ENCODE data around the gene FIGLA.

The FIGLA gene

DNA sequence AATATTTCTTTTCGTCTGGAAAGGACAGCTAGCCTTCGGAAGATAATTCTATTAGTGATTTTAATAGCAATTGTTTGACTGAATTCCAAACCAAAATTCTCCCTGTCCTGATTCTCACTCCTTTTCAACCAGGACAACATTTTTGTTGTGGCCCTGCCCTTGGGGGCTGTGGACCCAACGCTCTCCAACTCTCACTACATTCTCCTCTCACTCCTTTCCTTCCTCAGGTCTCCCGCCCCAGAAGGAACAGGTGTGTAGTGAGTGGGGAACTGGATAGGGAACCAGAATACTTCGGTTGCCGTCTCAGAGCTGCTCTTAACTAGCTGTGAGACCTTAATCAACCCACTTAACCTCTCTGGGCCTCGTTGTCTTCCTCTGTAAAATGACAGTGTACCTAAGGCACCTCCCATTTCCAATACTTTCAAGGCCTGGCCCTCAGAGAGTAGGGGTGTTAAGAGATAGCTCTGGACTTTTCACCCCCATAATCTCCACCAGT lies 21.8 kb downstream of the FIGLA start:
- Mint-ChIP-seq H3K4me3 (peak overlapping the region; percentile 72), H3K36me3 (peaks cover 4% of the 10 kb centered on the region), H3K27ac (peak overlapping the region; percentile 65), H3K9me3 (peaks cover 4% of the 10 kb centered on the region), H3K27me3 (peaks cover 18% of the 10 kb centered on the region), H3K4me1 (peaks cover 23% of the 10 kb centered on the region)
- no peak for ATAC-seq

DNA sequence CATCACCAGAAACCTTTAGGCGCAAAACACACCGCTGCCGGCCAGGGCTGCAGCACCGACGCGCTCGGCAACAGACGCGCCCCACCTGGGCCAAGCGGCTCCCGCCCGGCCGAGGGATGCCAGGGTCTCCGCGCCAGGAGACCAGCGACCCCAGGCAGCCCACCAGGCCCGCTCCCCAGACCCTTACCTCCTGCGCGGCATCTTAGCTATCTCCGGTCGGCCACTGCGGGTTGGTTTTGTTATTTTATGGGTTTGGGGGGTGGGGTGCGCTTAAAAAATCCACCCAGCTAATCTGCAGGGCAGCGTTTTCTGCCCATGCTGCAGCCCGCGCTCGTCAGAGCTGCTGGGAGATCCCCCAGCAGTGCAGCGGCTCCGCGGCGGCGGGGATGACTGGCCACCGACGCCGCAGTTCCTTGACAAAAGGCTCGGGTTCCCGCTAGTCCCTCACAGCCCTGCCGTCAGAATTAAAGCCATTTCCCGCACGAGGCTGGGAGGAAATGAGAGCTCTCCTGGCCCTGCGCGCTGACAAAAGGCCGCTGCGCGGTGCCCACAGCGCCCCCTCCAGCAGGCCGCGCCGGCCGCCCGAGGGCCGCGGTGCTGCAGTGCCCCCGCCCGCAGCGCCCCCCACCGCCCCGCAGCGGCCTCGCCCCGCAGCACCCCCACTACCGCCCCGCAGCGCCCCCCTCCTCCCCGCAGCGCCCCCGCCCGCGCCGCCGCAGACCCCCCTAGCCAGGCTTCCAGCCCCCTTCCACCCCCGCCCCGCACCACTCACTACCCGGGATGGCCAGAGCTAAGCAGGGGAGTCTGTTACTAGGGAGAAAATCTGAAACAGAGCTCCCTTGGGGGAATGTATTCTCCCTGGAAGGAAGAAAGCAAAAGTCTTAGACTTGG lies 22.5 kb downstream of the FIGLA start, which contains the start of gene ADD2:
TSS of gene ADD2 (minus strand) at position 502 of the 891 bp plus-strand sequence. CDS start 61,792 bp downstream, outside the sequence.
- peak; percentile 81 for ATAC-seq
- Mint-ChIP-seq H3K27ac (peak within 1 kb of the TSS; percentile 88), H3K36me3 (no peaks in the 10 kb centered on the region), H3K4me1 (peaks cover 19% of the 10 kb centered on the region), H3K4me3 (peak within 1 kb of the TSS; percentile 95), H3K9me3 (no peaks in the 10 kb centered on the region), H3K27me3 (peaks cover 13% of the 10 kb centered on the region)

DNA sequence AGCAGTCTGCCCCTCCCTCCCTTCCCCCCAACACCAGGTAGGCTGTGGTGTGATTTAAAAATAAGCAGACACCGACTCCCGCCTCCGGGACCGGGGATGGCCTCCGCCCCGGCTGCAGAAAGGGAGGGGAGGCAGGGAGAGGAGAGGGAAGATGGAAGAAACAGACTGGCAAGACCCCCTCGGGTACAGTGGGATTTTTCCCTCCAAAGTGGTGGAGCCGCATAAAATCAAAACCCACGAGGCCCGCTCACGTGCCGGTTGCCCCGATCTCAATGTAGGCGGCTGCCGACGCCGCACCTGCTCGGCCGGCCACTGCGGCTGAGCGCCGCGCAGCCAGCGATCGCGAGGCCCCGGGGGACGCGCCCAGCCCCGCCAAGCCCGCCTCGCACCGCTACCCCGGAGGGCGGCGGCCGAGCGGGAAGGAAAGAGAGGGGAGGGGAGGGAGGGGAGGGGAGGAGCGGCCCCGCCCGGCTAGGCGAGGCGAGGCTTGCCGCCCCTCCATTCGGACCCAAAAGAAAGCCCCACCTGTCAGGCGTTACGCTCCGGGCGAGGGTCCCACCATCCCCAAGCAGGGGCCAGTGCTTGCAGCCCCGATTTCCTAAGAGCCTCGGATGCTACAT lies 23.3 kb downstream of the FIGLA start:
- Mint-ChIP-seq H3K27ac (peak overlapping the region; percentile 88), H3K27me3 (peaks cover 13% of the 10 kb centered on the region), H3K4me3 (peak overlapping the region; percentile 95), H3K4me1 (peaks cover 19% of the 10 kb centered on the region), H3K9me3 (no peaks in the 10 kb centered on the region), H3K36me3 (no peaks in the 10 kb centered on the region)
- ATAC-seq, result peak; percentile 79

DNA sequence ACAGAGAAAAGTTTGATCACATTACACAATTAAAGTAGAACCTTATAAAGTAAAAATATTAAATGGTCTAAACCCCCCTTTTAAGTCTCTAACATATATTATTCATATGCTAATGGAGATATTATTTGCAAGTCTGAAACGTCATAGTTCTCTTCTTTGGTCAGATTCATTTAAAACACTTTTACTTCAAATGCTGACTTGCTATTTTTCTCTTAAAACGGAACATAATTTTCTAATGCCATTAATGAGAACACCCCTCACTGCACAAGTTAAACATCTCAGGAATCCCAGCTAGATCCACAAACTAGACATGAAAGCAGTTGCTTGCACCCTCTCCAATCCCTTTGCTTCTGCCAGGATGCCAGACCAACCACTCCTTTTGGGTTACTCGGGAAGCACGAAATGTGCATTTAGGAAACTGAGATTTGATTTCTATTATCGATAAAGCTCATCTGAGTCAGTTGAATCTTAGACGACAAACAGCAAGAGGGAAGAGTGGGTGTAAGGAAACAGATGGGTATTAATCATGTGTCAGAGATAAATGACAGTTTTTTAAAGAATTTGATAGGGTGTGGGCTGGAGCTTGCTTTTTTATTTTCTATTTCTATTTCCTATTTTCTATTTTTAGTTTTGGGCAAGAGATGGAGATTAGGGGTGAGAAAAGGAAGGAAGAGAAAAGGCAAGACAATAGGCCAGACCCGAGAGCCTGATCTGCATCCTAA lies 23.9 kb downstream of the FIGLA start:
- no peaks in the 10 kb centered on the region for H3K36me3 Mint-ChIP-seq
- H3K4me1 Mint-ChIP-seq, result peaks cover 19% of the 10 kb centered on the region
- H3K27me3 Mint-ChIP-seq, result peaks cover 13% of the 10 kb centered on the region
- ATAC-seq, result no peak
- no peaks in the 10 kb centered on the region for H3K9me3 Mint-ChIP-seq
- peak overlapping the region; percentile 88 for H3K27ac Mint-ChIP-seq
- peak overlapping the region; percentile 87 for H3K4me3 Mint-ChIP-seq

DNA sequence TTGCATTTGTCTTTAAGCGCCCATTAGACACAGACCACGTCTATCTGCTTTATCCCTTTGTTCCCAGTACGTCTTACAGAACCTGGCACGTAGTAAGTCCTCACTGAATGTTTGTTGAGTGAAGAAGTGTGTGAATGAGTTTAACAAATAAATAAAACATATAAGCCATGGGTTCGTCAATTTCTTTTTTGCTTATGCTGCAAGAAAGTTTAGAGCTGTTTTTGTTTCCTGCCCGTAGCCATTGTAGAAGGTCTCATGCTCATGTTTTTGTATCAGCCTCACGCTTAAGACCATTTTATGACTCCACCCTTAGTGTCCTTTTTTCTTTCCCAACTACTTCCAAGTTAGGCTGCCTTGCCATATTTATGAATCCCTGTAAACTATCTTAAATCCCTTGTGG lies 24.9 kb downstream of the FIGLA start:
- peaks cover 19% of the 10 kb centered on the region for H3K4me1 Mint-ChIP-seq
- H3K9me3 Mint-ChIP-seq, result no peaks in the 10 kb centered on the region
- peaks cover 13% of the 10 kb centered on the region for H3K27me3 Mint-ChIP-seq
- no peak for ATAC-seq
- H3K4me3 Mint-ChIP-seq, result no peak overlapping the region
- H3K27ac Mint-ChIP-seq, result no peak overlapping the region
- H3K36me3 Mint-ChIP-seq, result no peaks in the 10 kb centered on the region

DNA sequence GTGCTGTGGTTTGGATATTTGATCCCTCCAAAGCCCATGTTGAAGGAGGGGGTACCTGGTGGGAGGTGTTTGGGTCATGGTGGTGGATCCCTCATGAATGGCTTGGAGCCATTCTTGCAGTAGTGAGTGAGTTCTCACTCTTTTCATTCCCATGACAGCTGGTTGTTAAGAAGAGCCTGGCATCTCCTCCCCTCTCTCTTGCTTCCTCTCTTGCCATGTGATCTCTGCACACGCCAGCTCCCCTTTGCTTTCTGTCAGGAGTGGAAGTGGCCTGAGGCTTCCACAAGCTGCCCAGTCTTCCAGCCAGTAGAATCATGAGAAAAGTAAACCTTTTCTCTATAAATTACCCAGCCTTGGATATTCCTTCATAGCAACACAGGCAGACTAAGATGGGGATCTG lies 31.0 kb downstream of the FIGLA start:
- Mint-ChIP-seq H3K27ac (no peak overlapping the region), H3K36me3 (peaks cover 5% of the 10 kb centered on the region), H3K4me3 (no peak overlapping the region), H3K27me3 (no peaks in the 10 kb centered on the region), H3K9me3 (no peaks in the 10 kb centered on the region), H3K4me1 (no peaks in the 10 kb centered on the region)
- ATAC-seq, result no peak

DNA sequence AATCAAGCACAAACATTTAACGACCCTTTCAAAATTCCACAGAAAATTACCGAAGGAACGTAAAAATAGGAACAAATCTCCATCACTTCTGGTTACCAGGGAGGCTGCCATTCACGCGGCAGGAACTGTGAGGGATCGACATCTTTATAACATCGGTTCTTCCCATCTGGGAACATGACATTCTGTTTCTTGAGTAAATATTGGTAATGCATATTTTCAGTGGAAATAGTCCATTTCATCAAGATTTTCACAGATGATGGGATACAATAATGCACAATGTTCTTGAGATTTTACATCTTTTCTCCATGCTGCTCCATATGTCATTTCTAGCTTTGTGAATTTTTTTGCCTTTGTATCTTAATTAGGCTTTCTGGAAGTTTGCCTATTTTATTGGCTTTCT lies 32.5 kb downstream of the FIGLA start:
- Mint-ChIP-seq H3K4me1 (no peaks in the 10 kb centered on the region), H3K36me3 (peaks cover 5% of the 10 kb centered on the region), H3K27ac (no peak overlapping the region), H3K4me3 (no peak overlapping the region), H3K27me3 (no peaks in the 10 kb centered on the region), H3K9me3 (no peaks in the 10 kb centered on the region)
- no peak for ATAC-seq

DNA sequence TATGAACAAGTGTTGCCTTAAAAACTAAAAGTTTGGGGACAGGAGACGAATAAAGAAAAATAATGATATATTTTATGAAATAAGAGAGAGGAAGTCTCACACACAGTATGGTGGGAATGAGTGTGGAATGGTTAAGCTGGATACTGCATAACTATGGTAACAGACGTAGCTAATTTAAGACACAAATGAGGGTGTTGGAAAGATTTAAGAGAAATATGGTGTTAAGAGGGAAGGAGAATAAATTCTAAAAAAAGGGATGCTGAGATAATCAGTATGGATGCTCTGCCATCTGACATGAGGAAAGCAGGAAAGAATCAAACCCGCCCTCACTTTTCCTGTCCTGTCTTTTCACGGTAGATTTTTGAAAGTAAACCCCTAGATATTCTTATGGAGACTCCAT lies 33.1 kb downstream of the FIGLA start:
- no peaks in the 10 kb centered on the region for H3K4me1 Mint-ChIP-seq

DNA sequence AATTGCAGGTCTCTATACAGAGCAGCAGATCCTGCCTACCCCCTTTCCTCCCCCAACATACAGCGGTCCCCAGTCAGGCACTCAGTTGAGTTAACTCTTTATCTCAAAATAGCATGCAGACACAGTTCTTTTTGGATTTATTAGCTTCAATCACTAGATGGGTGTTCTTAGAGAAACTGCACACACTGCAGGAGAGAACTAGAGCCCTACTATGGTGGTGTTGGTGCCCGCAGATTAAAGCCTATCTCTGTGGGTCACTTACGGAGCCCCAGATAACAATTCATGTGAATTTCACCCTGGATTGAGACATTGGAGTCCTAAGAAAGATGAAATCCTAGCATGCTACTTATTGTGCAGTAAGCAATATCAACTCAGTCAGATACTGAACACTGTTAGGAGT lies 34.3 kb downstream of the FIGLA start:
- H3K36me3 Mint-ChIP-seq, result peaks cover 5% of the 10 kb centered on the region
- ATAC-seq, result no peak
- H3K27ac Mint-ChIP-seq, result no peak overlapping the region
- H3K27me3 Mint-ChIP-seq, result no peaks in the 10 kb centered on the region
- H3K9me3 Mint-ChIP-seq, result no peaks in the 10 kb centered on the region
- H3K4me1 Mint-ChIP-seq, result no peaks in the 10 kb centered on the region
- H3K4me3 Mint-ChIP-seq, result no peak overlapping the region

More for the DNA sequence above, 33.1 kb downstream of the FIGLA start:
- no peak for ATAC-seq
- H3K4me3 Mint-ChIP-seq, result no peak overlapping the region
- peaks cover 5% of the 10 kb centered on the region for H3K36me3 Mint-ChIP-seq
- H3K27ac Mint-ChIP-seq, result no peak overlapping the region
- H3K27me3 Mint-ChIP-seq, result no peaks in the 10 kb centered on the region
- no peaks in the 10 kb centered on the region for H3K9me3 Mint-ChIP-seq

DNA sequence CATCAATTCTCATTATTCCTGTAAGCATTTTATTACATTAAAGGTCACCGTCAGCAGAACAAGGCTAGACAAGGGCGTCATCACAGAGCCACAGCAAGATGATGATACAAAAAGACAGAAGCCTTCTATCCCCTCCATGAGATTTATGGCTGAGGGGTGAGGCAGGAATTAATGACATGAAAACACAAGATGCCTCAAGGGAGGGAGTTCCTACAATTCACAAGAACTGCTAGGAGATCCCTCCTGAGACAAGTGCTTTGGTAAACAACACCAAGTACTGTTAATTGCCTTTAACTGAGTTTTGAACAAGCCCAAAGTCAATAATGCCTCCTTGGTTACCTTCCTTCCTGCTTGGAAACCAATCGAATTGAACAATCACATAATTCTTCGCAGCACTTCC lies 36.5 kb downstream of the FIGLA start:
- no peak for ATAC-seq
- Mint-ChIP-seq H3K36me3 (peaks cover 5% of the 10 kb centered on the region), H3K9me3 (no peaks in the 10 kb centered on the region), H3K27ac (no peak overlapping the region), H3K4me1 (peaks cover 8% of the 10 kb centered on the region), H3K4me3 (no peak overlapping the region), H3K27me3 (no peaks in the 10 kb centered on the region)

DNA sequence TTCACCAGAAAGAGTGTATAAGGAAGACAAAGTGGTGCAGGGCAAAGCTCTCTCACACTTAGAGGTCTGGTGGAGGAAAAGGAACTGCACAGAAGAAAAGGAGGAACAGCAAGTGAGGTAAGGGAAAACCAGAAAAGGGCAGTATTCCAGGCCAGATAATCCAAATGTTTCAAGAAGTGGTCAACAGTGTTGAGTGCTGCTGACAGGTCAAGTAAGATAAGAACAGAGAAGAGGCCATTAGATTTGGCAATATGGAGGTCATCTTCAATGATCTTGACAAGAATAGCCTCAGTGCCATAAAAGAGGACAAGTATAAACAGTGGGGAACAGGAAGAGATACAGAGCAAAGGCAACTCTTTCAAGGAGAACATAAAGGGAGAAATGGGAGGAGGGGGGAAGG lies 37.4 kb downstream of the FIGLA start:
- H3K9me3 Mint-ChIP-seq, result no peaks in the 10 kb centered on the region
- no peak overlapping the region for H3K27ac Mint-ChIP-seq
- ATAC-seq, result no peak
- H3K4me3 Mint-ChIP-seq, result no peak overlapping the region
- H3K4me1 Mint-ChIP-seq, result peaks cover 10% of the 10 kb centered on the region
- no peaks in the 10 kb centered on the region for H3K27me3 Mint-ChIP-seq
- peaks cover 5% of the 10 kb centered on the region for H3K36me3 Mint-ChIP-seq

DNA sequence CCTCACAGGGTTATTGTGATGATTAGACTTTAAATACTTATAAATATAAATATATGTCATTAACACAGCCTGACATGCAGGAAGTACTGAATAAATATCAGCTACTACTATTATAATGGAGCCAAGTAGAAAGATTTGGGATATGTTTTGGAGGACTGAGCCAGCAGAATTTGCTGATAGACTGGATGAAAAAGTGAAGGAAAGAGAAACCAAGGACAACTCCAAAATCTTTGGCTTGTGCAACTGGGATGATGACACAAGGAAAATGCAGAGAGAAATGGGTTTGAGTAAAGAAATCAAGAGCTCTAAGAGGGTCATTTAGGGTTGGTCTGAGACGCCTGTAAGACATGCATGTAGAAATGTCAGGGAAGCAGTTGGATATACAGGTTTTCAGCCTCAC lies 38.0 kb downstream of the FIGLA start:
- ATAC-seq, result no peak

DNA sequence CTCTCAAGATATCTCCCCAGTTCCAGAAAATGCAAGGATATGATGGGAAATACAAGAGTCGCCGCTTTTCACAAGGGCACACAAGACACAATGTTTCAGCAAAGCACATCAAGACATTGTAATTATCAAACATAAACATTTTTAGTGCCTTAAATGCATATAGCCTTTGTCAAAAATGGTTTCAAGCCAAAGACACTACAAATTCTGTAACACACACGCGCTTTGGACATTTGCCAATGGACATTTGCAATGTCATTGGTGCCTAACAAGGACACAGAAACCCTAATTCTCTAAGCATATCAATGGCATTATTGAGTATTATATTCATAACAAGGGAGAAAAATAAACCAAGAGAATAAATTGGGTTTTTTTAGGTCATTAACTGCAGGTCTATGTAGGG lies 38.6 kb downstream of the FIGLA start:
- H3K27ac Mint-ChIP-seq, result no peak overlapping the region
- H3K4me1 Mint-ChIP-seq, result peaks cover 17% of the 10 kb centered on the region
- H3K4me3 Mint-ChIP-seq, result no peak overlapping the region
- H3K9me3 Mint-ChIP-seq, result peaks cover 4% of the 10 kb centered on the region
- ATAC-seq, result no peak
- peaks cover 11% of the 10 kb centered on the region for H3K36me3 Mint-ChIP-seq
- no peaks in the 10 kb centered on the region for H3K27me3 Mint-ChIP-seq

More for the DNA sequence above, 38.0 kb downstream of the FIGLA start:
- no peak overlapping the region for H3K4me3 Mint-ChIP-seq
- H3K4me1 Mint-ChIP-seq, result peaks cover 13% of the 10 kb centered on the region
- no peaks in the 10 kb centered on the region for H3K27me3 Mint-ChIP-seq
- no peak overlapping the region for H3K27ac Mint-ChIP-seq
- peaks cover 2% of the 10 kb centered on the region for H3K9me3 Mint-ChIP-seq
- H3K36me3 Mint-ChIP-seq, result peaks cover 8% of the 10 kb centered on the region

DNA sequence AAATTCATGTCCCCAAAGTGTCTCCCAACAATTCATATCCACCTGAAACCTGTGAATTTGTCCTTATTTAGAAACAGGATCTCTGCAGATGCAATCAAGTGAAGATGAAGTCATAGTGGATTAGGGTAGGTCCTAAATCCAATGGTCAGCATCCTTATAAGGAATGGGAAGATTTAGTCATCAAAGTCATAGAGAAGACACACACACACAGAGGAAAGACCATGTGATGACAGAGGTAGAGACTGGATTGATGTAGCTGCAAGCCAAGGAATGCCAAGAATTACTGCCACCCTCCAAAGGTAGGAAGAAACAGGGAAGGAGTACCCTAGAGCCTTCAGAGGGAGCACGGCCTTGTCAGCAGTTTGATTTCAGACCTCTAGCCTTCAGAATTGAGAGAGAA lies 40.1 kb downstream of the FIGLA start:
- Mint-ChIP-seq H3K36me3 (peaks cover 6% of the 10 kb centered on the region), H3K27me3 (no peaks in the 10 kb centered on the region), H3K27ac (no peak overlapping the region)

More for the DNA sequence above, 40.1 kb downstream of the FIGLA start:
- H3K9me3 Mint-ChIP-seq, result peaks cover 4% of the 10 kb centered on the region
- no peak overlapping the region for H3K4me3 Mint-ChIP-seq
- peaks cover 17% of the 10 kb centered on the region for H3K4me1 Mint-ChIP-seq
- ATAC-seq, result no peak
